NCI-H2081 (cell line): Measurements from ENCODE around the gene FAM210B.
"Not testable (repeated sequence)": the region's sequence is repeated elsewhere in the genome, so short reads cannot be mapped to it uniquely, and the experiment has no call there.

Source experiments
- DNase-seq, 2 experiments: peaks; one replicate each; lab custom pipeline; 2025; lab: John Stamatoyannopoulos, UW

The FAM210B gene

GRCh38 chr20:56358600-56359211, at the start of gene FAM210B:
Gene FAM210B (plus strand): TSS chr20:56358974. CDS start chr20:56359006, 32 bp downstream.
- peak; percentile 83 to 84 for DNase-seq

GRCh38 chr20:56316051-56316450, 42.7 kb upstream of the FAM210B start:
- DNase-seq, result no peak

- no peak for DNase-seq
These were observed 42.3 kb upstream of the FAM210B start for GRCh38 chr20:56316483-56316882.

- no peak for DNase-seq
These were observed 36.1 kb upstream of the FAM210B start for GRCh38 chr20:56322681-56323080.

GRCh38 chr20:56323206-56323605, 35.6 kb upstream of the FAM210B start:
- DNase-seq, result no peak

GRCh38 chr20:56323656-56324055, 35.1 kb upstream of the FAM210B start:
- DNase-seq, result no peak

GRCh38 chr20:56324806-56325205, 34.0 kb upstream of the FAM210B start:
- no peak for DNase-seq

- no peak for DNase-seq
These were observed 29.9 kb upstream of the FAM210B start for GRCh38 chr20:56328861-56329260.

- not testable (repeated sequence) for DNase-seq
These were observed 22.1 kb upstream of the FAM210B start for GRCh38 chr20:56336709-56337108.

GRCh38 chr20:56342783-56343182, 16.0 kb upstream of the FAM210B start:
- no peak for DNase-seq

- no peak for DNase-seq
These were observed 14.9 kb upstream of the FAM210B start for GRCh38 chr20:56343861-56344381.

GRCh38 chr20:56345911-56346310, 12.9 kb upstream of the FAM210B start:
- no peak for DNase-seq

- no peak for DNase-seq
These were observed 11.0 kb upstream of the FAM210B start for GRCh38 chr20:56347628-56348304.

- DNase-seq, result no peak
These were observed 10.5 kb upstream of the FAM210B start for GRCh38 chr20:56348305-56348693.

GRCh38 chr20:56348746-56349145, 10.0 kb upstream of the FAM210B start:
- DNase-seq, result no peak

GRCh38 chr20:56350842-56351241, 7.9 kb upstream of the FAM210B start:
- DNase-seq, result no peak

GRCh38 chr20:56352345-56353055, 6.3 kb upstream of the FAM210B start:
- DNase-seq, result no peak

GRCh38 chr20:56353356-56353755, 5.4 kb upstream of the FAM210B start:
- DNase-seq, result no peak

- DNase-seq, result no peak
These were observed 704 bp upstream of the FAM210B start for GRCh38 chr20:56358070-56358469.

- DNase-seq, result peak in 1 of 2 experiments; percentile 24
These were observed 698 bp downstream of the FAM210B start for GRCh38 chr20:56359212-56360132.

GRCh38 chr20:56360133-56360907, 1.5 kb downstream of the FAM210B start:
- DNase-seq, result no peak
